GM08714 (cell line): ENCODE results near the gene RUNX2.

Source experiments
- H3K4me3 ChIP-seq: fragments of 200-500 bp; sonication (Bioruptor generic); 2 replicates; pipeline ENCODE4 v1.5.1; 2014; ENCODE audit warnings: mild to moderate bottlenecking, low read length, inconsistent platforms
- ZNF274 ChIP-seq: IDR thresholded peaks from 2 replicates; pipeline ENCODE4 v1.6.1; 2012; ENCODE audit warnings: mild to moderate bottlenecking, low read depth, low read length

Gene RUNX2

GRCh38 chr6:45477790-45478189 is 149.7 kb downstream of the RUNX2 start:
- no peak overlapping the region for H3K4me3 ChIP-seq
- no peak for TF ChIP-seq ZNF274

- H3K4me3 ChIP-seq: no peak overlapping the region
- TF ChIP-seq ZNF274: no peak
Measured at GRCh38 chr6:45478240-45478639, 150.1 kb downstream of the RUNX2 start.

DNA sequence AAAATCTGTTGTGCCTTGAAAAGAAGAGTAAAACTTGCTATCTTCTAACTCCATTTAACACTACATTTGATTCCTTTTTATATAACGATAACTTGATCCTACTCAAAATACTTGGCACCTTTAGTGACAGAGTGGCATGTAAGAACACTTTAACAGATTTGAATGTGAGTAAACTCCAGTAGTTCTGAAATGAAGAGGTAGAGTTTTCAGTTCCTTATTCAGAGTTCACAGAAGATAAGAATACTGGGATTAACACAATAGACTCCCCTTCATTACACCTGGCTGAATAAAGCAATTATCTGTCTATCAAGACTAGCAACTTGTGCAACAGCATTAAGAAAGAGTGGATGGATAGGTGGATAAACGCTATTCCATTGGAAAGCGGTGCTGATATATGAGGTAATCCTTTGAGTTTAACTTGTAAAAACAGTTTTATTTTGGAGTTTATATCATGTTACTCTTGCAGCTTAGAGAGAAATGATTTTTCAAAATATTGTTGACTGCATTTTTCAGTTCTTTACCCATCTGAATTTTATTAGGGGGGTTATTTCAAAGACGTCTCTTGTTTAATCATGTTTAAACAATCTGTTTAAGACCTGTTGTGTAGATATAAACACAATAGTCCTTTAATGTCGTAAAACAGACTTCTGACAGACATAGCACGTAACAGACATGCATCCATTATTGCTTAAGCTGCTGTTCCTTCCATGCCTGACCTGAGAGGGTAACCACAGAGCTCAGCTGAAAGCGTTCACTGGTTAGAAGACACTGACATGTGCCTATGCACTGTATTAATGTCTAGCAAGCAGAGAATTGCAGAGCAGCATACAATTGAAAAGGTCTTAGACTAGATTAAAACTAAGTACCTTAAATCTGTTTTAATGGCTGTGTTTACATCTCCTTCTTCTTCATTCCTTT is 152.0 kb downstream of the RUNX2 start:
- TF ChIP-seq ZNF274: no peak
- H3K4me3 ChIP-seq: no peak overlapping the region

DNA sequence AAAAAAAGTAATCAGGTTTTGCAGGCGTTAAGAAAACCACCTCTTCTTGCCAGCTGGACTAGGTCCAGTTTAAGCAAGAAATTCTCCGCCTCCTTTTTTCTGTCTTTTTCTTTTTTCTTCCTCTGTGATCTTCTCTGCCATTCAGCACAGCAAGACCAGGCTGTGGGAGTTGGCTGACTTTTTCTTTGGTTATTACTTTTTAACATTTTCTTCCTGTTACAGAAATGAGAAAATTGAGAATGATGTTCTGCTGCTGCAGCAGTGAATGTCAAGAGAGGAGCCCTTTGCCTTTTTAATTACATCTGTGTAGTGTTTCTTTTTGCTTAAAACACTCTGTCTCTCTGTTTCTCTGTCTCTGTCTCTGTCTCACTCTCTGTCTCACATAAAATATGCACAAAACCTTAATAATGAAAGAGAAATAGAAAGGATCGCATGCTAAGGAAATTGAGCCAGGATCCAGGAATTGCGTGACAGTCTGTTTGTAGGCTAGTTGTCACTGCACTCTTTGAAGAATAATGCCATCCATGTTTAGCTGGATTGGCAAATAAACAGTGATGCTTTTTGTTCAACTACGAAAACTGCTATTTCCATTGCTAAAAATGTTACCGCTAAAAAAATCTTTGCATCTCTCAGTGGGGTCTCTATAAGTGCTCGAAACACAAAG is 152.8 kb downstream of the RUNX2 start:
- H3K4me3 ChIP-seq: no peak overlapping the region
- TF ChIP-seq ZNF274: no peak

DNA sequence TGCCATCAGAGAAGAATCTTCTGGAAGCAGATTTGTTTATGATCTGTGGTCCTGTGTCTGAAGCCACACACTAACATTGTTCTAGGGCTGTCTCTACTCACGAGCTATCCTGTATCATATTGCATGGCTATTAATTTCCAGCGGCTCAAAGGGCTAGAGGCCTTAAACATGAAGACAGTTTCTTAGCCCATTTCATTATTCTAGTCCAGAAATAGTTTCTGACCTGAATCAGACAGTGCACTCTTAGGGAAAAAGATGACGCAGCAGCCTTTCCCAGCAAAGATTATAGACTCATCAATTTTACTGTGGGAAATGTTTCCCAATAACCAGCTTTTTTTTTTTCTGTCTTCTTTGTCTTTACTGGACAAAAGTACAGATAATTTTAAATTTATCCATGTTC is 154.9 kb downstream of the RUNX2 start:
- no peak overlapping the region for H3K4me3 ChIP-seq
- no peak for TF ChIP-seq ZNF274

- H3K4me3 ChIP-seq: no peak overlapping the region
- TF ChIP-seq ZNF274: no peak
Measured at GRCh38 chr6:45483501-45483900, 155.4 kb downstream of the RUNX2 start.

- H3K4me3 ChIP-seq: no peak overlapping the region
- no peak for TF ChIP-seq ZNF274
Measured at GRCh38 chr6:45486736-45487135, 158.6 kb downstream of the RUNX2 start.

DNA sequence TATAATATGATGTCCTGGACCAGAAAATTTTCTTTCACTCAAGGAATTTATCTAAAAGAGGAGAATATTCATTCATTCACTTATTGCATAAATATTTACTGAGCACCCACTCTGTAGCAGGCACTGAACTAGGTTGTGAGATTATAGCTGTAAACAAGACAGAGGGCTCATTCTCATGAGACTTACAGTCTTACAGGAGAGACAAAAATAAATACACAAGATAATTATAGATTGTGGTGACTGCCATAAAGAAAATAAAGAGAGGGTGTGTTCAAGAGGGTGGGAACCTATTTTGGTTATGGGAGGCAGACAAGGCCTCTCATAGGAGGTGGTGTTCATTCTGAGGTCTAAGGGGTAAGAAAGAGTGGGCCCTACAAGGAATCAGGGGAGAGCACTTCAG is 159.5 kb downstream of the RUNX2 start:
- no peak for TF ChIP-seq ZNF274
- H3K4me3 ChIP-seq: no peak overlapping the region

DNA sequence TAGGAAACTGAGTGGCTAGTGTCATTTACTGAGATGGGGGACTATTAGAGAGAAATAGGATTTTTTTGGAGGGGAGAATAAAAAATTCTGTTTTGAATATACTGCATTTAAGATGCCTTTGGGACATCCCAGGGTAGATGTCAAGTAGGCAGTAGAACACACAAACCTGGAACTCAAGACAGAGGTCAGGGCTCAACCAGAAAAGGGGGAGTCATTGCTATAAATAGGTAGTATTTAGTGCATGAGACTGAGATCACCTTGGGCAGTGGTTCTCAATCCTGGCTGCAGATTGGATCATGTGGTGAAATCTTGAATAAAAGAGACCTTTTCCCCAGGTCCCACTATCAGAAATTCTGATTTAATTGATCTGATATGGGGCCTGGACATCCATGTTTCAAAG is 160.1 kb downstream of the RUNX2 start:
- TF ChIP-seq ZNF274: no peak

DNA sequence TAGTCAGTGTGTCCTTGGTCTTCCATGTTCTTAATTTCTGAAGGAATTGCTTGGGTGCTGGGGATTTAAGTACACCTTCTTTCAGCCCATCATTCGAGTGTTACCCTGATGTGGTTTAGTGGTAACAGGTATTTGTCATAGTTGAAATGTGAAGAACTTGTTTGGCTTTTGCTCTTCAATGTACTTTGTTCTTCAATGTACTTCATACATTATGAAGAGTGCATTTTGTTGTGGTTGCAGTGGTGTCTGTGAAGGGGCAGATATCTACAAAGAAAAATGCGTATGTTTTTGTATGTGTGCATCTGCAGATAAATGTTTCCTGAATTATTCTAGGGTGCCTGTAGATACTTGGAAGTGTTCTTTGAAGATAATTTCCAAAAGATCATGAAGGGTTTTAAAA is 160.8 kb downstream of the RUNX2 start:
- no peak overlapping the region for H3K4me3 ChIP-seq
- no peak for TF ChIP-seq ZNF274

More for the DNA sequence above, 160.1 kb downstream of the RUNX2 start:
- no peak overlapping the region for H3K4me3 ChIP-seq

DNA sequence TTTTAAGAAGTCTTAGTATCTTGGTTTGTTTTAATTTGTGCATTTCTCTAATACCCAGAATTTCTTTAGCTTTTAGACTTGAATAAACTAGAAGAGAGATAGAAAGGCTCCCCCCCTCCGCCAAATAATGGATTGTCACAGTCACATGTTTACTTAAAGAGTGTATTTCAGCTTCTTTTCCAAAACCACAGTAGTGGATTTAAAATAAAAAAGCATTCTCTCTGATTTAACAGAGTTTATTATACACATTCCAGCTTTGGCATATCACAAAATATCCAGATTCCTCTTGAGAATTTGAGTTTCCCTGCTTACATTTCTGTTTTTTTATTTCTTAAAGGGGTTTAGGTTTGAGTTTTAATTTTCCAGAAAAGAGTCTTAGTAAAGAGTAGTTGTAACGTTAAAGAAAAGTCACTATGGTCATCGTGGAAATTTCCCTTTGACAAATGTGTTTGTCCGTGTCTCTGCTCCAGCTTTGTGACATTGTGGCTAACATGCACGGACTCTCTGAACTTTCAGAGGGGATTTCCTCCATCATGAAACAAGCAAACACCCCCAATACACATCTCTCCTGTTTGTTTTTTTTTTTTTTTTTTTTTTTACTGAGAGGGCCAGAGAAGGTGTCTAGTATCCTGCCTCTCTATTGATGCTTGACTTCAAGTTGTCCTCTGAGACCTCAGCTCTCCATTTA is 163.1 kb downstream of the RUNX2 start:
- no peak overlapping the region for H3K4me3 ChIP-seq

DNA sequence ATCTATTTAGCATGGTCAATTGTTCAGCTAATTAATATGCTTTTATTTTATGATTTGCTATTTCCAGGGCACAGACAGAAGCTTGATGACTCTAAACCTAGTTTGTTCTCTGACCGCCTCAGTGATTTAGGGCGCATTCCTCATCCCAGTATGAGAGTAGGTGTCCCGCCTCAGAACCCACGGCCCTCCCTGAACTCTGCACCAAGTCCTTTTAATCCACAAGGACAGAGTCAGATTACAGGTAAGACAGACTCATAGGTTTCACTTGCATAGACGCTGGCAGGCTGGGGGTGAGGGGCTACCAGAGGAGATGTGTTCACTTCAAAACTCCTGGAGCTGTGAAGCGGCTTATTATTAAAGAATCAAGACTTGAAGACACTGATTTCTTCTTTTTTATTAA is 163.7 kb downstream of the RUNX2 start:
- TF ChIP-seq ZNF274: no peak
- H3K4me3 ChIP-seq: no peak overlapping the region

More for the DNA sequence above, 163.1 kb downstream of the RUNX2 start:
- TF ChIP-seq ZNF274: no peak

GRCh38 chr6:45493761-45494160 is 165.6 kb downstream of the RUNX2 start:
- no peak overlapping the region for H3K4me3 ChIP-seq
- TF ChIP-seq ZNF274: no peak

- TF ChIP-seq ZNF274: no peak
Measured at GRCh38 chr6:45494416-45495135, 166.4 kb downstream of the RUNX2 start.

More at GRCh38 chr6:45494416-45495135, 166.4 kb downstream of the RUNX2 start:
- H3K4me3 ChIP-seq: no peak overlapping the region
